ENCODE measurements around the gene IFNA16. TPM values are rescaled to one million over a fixed set of nuclear protein-coding genes. Genes with fewer than 3 reads are reported as not detected.
"Not testable (repeated sequence)": the region's sequence is repeated elsewhere in the genome, so short reads cannot be mapped to it uniquely, and the experiment has no call there.

IFNA16 gene
- total RNA-seq, 1 experiment from 2014 or later, result not detected

DNA sequence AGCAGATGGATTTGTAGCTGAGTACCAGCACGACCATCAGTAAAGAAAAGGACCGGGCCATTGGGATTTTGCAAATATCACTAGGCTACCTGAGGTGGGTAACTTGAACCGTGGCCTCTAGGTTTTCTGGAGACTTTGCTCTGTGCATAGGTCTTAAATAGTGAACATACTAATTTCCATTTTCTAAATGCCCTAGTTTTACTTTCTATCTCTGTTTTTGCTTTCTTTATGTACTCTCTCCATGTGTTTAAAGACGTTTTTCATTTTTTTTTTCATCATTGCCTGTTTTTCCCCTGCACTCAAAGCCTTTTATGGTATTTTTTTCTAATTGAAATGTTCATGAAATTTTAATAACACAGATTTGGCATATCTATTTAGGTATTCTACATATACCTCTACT is 15.0 kb downstream of the IFNA16 start, which contains the start of gene IFNA7:
Gene IFNA7 (minus strand): TSS at position 101 of the 400 bp plus-strand sequence. CDS start 40 bp downstream, at position 61.
- DNase-seq (ENCODE audit: low read depth), result not testable (repeated sequence)

GRCh38 chr9:21194867-21195776 is 22.0 kb downstream of the IFNA16 start:
- not testable (repeated sequence) for DNase-seq (ENCODE audit: low read depth)

GRCh38 chr9:21187487-21187886 is 29.6 kb downstream of the IFNA16 start, which contains the start of gene IFNA4:
IFNA4 (minus strand) TSS chr9:21187587; CDS start chr9:21187531, 56 bp downstream.
- not testable (repeated sequence) for DNase-seq (ENCODE audit: low read depth)

- not testable (repeated sequence) for DNase-seq (ENCODE audit: low read depth)
These were observed 34.0 kb downstream of the IFNA16 start for GRCh38 chr9:21182810-21183736.

GRCh38 chr9:21174671-21175070 is 42.4 kb downstream of the IFNA16 start:
- no peak for DNase-seq (ENCODE audit: low read depth)

DNA sequence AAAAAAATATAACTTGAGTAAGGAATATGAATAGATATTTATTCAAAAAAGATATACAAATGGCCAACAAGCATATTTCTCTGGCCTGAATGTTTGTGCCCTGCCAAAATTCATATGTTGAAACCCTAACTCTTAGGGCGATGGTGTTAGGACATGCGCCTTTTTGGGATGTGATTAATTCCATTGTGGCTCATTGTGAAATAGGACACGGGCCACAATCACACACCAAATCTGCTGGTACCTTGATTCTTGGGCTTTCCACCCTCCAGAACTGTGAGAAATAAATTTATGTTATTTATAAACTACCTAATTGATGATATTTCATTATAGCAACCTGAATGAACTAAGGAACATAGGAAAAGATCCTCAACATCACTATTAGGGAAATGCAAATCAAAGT is 45.0 kb downstream of the IFNA16 start:
- DNase-seq (ENCODE audit: low read depth), result no peak

DNA sequence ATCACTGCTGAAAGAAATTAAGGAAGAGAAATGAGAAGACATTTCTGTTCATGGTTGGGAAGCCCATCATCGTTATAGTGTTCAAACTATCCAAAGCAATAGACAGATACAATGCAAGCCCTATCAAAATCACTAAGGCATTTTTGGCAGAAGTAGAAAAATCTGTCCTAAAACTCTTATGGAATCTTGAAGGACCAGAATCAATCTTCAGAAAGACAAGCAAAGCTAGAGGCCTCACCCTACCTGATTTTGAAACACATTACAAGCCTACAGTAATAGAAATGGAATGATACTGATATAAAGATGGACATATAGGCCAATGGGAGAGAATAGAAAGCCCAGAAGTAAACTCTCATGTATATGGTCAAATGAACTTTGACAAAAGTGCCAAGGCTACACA is 45.8 kb downstream of the IFNA16 start:
- DNase-seq (ENCODE audit: low read depth), result no peak

DNA sequence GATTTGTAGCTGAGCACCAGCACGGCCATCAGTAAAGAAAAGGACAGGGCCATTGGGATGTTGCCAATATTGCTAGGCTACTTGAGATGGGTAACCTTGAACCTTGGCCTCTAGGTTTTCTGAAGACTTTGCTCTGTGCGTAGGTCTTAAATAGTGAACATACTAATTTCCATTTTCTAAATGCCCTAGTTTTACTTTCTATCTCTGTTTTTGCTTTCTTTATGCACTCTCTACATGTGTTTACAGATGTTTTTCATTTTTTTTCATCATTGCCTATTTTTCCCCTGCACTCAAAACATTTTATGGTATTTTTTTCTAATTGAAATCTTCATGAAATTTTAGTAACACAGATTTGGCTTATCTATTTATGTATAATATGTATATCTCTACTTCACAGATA is 50.6 kb downstream of the IFNA16 start, which contains the start of gene IFNA21:
Gene IFNA21 (minus strand): TSS at position 101 of the 400 bp plus-strand sequence. CDS start 48 bp downstream, at position 53.
- DNase-seq (ENCODE audit: low read depth), result not testable (repeated sequence)

Other genes with a start within 250 kb of the IFNA16 start
- not detected in 2 replicates for gene HACD4, start 185.7 kb downstream of the IFNA16 start, total RNA-seq (2014; rRNA removed; shearing (Covaris generic))
- not detected in 2 replicates for gene IFNB1, start 139.4 kb downstream of the IFNA16 start, total RNA-seq (2014; rRNA removed; shearing (Covaris generic))
- gene IFNW1, start 75.5 kb downstream of the IFNA16 start, total RNA-seq (2014; rRNA removed; shearing (Covaris generic)), result not detected in 2 replicates
- gene IFNA21, start 50.7 kb downstream of the IFNA16 start, total RNA-seq (2014; rRNA removed; shearing (Covaris generic)), result not detected in 2 replicates
- gene IFNA4, start 29.7 kb downstream of the IFNA16 start, total RNA-seq (2014; rRNA removed; shearing (Covaris generic)), result not detected in 2 replicates
- not detected in 2 replicates for gene IFNA7, start 15.1 kb downstream of the IFNA16 start, total RNA-seq (2014; rRNA removed; shearing (Covaris generic))
- not detected in 2 replicates for gene IFNA10, start 10.2 kb downstream of the IFNA16 start, total RNA-seq (2014; rRNA removed; shearing (Covaris generic))
- gene IFNA17, start 10.9 kb upstream of the IFNA16 start, total RNA-seq (2014; rRNA removed; shearing (Covaris generic)), result not detected in 2 replicates
- gene IFNA14, start 22.7 kb upstream of the IFNA16 start, total RNA-seq (2014; rRNA removed; shearing (Covaris generic)), result not detected in 2 replicates
- gene IFNA5, start 88.0 kb upstream of the IFNA16 start, total RNA-seq (2014; rRNA removed; shearing (Covaris generic)), result not detected in 2 replicates
- gene KLHL9, start 118.1 kb upstream of the IFNA16 start, total RNA-seq (2014; rRNA removed; shearing (Covaris generic)), result not detected in 2 replicates
- gene IFNA6, start 133.6 kb upstream of the IFNA16 start, total RNA-seq (2014; rRNA removed; shearing (Covaris generic)), result not detected in 2 replicates
- gene IFNA13, start 150.7 kb upstream of the IFNA16 start, total RNA-seq (2014; rRNA removed; shearing (Covaris generic)), result not detected in 2 replicates
- gene IFNA2, start 168.1 kb upstream of the IFNA16 start, total RNA-seq (2014; rRNA removed; shearing (Covaris generic)), result not detected in 2 replicates
- not detected in 2 replicates for gene IFNA8, start 191.8 kb upstream of the IFNA16 start, total RNA-seq (2014; rRNA removed; shearing (Covaris generic))
- gene IFNA1, start 223.1 kb upstream of the IFNA16 start, total RNA-seq (2014; rRNA removed; shearing (Covaris generic)), result not detected in 2 replicates